ENCODE results near the gene FLT3LG. TPM values are rescaled to one million over a fixed set of nuclear protein-coding genes. Genes with fewer than 3 reads are reported as not detected.

The FLT3LG gene, protein sequence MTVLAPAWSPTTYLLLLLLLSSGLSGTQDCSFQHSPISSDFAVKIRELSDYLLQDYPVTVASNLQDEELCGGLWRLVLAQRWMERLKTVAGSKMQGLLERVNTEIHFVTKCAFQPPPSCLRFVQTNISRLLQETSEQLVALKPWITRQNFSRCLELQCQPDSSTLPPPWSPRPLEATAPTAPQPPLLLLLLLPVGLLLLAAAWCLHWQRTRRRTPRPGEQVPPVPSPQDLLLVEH
- total RNA-seq (2014; rRNA removed; shearing (Covaris generic)), result 3.3 and 6.1 TPM in 2 replicates

DNA sequence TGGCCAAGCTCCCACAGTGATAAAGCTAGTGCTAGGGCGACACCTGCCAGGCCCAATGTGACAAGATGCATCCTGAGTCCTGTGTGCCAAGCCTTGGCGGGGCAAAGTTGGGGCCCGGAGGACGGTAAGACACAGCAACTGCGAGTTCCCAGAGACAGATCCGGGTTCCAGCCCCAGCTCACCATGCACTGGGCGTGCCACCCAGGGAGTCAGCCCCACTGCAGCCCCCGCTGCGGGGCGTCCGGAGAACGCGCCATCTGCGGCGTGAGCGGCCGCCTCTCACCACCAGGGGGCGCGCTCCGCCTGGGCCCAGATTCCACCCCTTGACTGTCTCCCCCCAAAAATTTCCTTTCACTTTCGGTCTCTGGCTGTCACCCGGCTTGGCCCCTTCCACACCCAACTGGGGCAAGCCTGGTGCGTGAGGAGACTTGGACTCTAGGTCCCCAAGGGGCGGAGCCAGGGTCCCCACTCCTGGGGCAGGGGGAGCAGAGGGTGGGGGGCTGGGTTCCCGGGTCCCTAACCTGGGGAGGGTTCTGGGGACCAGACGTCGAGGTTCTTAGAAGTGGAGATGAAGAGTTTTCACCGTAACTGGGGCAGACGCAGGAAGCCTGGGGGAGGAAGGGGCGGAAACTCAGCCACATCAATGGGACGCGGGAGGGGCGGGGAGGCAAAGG, at the start of gene FLT3LG:
FLT3LG (plus strand) TSS at position 348 of the 674 bp plus-strand sequence. CDS start 425 bp downstream, outside the sequence.

DNA sequence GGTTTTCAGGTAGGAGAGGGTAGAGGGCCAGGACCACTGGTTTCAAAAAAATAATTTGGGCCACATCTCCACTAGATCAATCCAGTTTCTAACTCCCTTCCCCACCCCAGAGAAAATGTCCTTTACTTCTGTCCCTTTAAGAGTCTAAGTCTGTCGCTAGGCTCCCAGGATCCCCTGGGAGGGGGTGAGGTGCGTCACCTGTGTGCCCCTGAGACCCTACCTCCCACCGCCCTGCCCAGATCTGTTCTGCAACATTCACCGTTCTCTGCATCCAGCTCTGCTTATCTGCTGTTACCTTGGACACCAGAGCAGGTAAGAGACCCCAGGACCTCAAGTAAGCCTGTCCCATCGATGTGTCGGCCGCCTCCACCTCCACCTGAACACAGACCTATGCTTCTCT, 48.8 kb upstream of the FLT3LG start, which contains the start of gene GFY:
GFY (plus strand) TSS at position 211 of the 400 bp plus-strand sequence. CDS start 1,043 bp downstream, outside the sequence.

DNA sequence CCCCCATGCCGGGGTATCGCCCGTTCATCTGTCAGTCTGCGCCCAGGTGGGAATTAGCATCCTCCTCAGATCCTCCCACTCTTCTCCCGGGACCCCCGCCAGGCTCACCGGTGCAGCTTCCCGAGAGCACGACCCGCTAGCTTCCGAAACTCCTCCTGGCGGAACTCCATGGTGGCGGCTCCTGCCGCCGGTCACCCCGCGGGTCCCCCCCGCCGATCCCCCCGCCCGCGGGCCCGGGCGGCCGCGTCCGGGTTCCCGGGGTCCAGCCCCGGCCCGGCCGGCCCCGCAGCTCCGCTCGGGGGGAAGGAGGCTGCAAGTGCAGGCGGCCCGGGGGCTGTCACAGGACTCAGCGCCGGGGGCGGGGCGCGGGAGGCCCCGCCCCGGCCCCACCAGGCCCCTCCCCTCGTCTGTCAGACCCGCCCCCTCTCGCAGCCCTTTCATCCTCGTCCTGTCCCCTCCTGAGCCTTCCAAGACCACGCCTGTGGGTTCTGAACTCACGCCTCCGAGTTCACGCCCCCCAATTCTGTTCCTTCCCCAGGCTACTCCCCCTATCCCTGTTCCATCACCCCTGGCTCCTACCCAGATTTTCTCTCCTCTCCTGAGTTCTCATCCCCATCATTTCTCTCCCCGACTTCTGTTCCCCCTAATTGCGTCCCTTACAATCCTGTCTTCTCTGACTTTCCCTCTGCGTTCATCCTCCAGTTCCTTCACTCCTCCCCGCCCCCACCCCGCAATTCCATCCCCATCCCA, 32.6 kb upstream of the FLT3LG start, which contains the start of gene SLC17A7:
SLC17A7 (minus strand) TSS at position 318 of the 750 bp plus-strand sequence; CDS start at position 170, 148 bp downstream.

DNA sequence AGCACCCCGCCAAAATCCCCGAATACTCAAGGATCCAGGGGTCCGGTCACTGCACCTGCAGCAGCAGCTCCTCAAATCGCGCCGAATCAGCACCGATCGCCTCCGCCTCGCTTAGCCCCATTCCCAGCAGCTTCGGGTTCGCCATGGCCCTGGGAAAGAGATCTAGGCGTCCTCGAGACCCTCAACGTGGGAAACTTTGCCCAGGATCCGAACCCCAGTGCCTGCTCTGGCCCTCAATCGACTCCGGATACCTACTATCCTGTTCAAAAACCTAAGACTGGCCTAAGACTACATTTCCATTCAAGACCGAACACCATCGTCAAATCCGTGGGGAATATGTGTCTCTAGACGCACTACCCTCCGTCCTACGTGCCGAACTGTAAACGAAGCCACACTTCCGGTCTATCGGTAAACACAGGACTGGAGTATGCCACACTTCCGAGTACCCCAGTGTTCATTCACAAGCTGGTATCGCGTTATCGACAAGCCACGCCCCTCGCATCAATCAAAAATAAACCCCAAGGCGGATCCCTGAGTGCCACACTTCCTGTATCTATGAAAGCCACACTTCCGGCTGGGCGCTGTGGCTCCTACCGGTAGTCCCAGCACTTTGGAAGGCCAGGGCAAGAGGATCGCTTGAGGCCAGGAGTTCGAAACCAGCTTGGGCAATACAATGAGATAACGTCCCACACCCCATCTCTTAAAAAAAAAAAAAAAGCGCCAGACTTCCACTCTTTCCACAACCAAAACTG, 22.4 kb upstream of the FLT3LG start, which contains the start of gene PIH1D1:
PIH1D1 (minus strand) TSS at position 385 of the 752 bp plus-strand sequence; CDS start at position 145, 240 bp downstream.

DNA sequence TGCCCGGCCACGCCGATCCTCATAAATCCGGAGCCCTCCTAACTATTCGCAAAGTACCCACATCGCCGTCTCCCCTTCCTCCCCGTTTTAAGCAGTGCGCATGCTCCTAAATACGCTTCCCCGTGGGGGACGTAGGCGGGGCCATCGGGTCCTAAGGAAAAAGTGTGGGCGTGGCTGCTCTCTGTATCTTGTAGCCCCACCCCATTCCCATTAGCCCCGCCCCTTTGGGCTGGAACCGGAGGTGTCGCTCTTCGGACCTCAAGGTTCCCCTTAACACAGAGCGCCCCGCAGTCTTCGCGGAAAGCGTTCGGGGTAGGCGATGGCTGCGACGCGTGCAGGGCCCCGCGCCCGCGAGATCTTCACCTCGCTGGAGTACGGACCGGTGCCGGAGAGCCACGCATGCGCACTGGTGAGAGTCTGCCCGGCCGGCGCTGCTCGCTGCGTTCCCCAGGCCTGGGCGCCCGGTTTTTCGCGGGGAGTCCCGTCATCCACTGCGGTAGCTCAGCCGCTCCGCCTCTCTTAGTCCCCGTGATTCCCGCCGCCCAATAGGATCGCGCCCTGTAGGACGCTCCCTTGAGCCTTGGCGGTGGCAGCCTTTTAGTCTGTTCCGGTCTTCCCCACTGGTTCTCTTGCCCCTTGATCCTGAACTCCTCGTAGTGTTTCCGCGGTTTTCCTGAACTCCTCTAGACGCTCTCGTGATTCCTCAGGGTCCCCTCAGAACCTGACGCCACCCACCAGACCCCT, 20.8 kb upstream of the FLT3LG start, which contains the start of gene ALDH16A1:
ALDH16A1 (plus strand) TSS at position 213 of the 744 bp plus-strand sequence; CDS start at position 320, 107 bp downstream.

DNA sequence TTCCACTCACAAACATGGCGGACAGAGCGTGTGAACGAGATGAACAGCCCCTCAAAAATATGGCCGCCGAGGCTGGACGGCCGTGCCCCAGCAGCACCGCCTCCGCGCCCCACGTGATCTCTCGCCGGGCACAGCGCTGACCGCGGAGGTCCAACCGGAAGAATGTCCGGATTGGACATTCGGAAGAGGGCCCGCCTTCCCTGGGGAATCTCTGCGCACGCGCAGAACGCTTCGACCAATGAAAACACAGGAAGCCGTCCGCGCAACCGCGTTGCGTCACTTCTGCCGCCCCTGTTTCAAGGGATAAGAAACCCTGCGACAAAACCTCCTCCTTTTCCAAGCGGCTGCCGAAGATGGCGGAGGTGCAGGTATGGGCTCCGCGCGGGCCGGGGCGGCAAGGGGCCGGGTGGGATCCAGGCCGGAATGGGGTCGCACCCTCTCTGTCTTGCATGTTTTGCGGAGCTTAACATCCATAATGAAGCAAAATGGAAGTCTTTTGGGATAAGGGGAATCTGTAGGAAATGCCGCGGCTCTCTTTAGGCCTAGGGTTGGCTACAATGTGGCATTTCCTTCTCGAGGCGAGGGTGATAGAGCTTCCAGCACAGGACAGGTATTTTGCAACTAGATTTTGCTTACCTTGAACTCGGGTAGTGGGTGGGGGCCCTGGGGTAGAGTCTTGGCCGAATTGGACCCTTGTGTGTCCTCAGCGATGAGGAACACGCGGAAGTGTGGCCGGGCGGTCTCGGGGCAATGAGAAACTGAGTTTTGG, 13.4 kb downstream of the FLT3LG start, which contains the start of gene RPL13A:
RPL13A (plus strand) TSS at position 332 of the 769 bp plus-strand sequence; CDS start at position 354, 22 bp downstream.

Small RNAs within 50 kb of the gene (small RNA-seq; reads per million reads assigned to genes)
- gene COX6CP7 (not detected), gene MIR150 (not detected), gene SNORD32A (not detected), gene SNORD33 (not detected), gene SNORD34 (not detected), gene SNORD35A (not detected), gene SNORD35B (not detected)

Other genes with a start within 250 kb of the FLT3LG start
- gene SLC6A16, start 149.0 kb upstream of the FLT3LG start, total RNA-seq (2014; rRNA removed; shearing (Covaris generic)), result 0.11 TPM in 1 of 2 replicates, not detected in the other
- gene CD37, start 138.8 kb upstream of the FLT3LG start, total RNA-seq (2014; rRNA removed; shearing (Covaris generic)), result not detected in 2 replicates
- gene TEAD2, start 111.8 kb upstream of the FLT3LG start, total RNA-seq (2014; rRNA removed; shearing (Covaris generic)), result 14.5 and 14.9 TPM in 2 replicates
- 0.30 and 0.48 TPM in 2 replicates for gene DKKL1, start 110.3 kb upstream of the FLT3LG start, total RNA-seq (2014; rRNA removed; shearing (Covaris generic))
- 0.79 and 1.0 TPM in 2 replicates for gene KASH5, start 86.0 kb upstream of the FLT3LG start, total RNA-seq (2014; rRNA removed; shearing (Covaris generic))
- not detected in 2 replicates for gene PTH2, start 50.8 kb upstream of the FLT3LG start, total RNA-seq (2014; rRNA removed; shearing (Covaris generic))
- gene GFY, start 48.8 kb upstream of the FLT3LG start, total RNA-seq (2014; rRNA removed; shearing (Covaris generic)), result not detected in 2 replicates
- 0.11 TPM in 1 of 2 replicates, not detected in the other for gene SLC17A7, start 32.7 kb upstream of the FLT3LG start, total RNA-seq (2014; rRNA removed; shearing (Covaris generic))
- gene PIH1D1, start 22.4 kb upstream of the FLT3LG start, total RNA-seq (2014; rRNA removed; shearing (Covaris generic)), result 266 and 279 TPM in 2 replicates
- 87.2 and 102 TPM in 2 replicates for gene ALDH16A1, start 21.0 kb upstream of the FLT3LG start, total RNA-seq (2014; rRNA removed; shearing (Covaris generic))
- 5,213 and 5,831 TPM in 2 replicates for gene RPL13A, start 13.4 kb downstream of the FLT3LG start, total RNA-seq (2014; rRNA removed; shearing (Covaris generic))
- 4,349 and 4,396 TPM in 2 replicates for gene RPS11, start 22.2 kb downstream of the FLT3LG start, total RNA-seq (2014; rRNA removed; shearing (Covaris generic))
- gene FCGRT, start 38.4 kb downstream of the FLT3LG start, total RNA-seq (2014; rRNA removed; shearing (Covaris generic)), result 0.05 TPM in 1 of 2 replicates, not detected in the other
- 12.7 and 14.9 TPM in 2 replicates for gene RCN3, start 53.8 kb downstream of the FLT3LG start, total RNA-seq (2014; rRNA removed; shearing (Covaris generic))
- 123 and 143 TPM in 2 replicates for gene NOSIP, start 106.3 kb downstream of the FLT3LG start, total RNA-seq (2014; rRNA removed; shearing (Covaris generic))
- gene PRRG2, start 107.1 kb downstream of the FLT3LG start, total RNA-seq (2014; rRNA removed; shearing (Covaris generic)), result 0.74 and 2.8 TPM in 2 replicates
- 7.6 and 10.9 TPM in 2 replicates for gene PRR12, start 117.0 kb downstream of the FLT3LG start, total RNA-seq (2014; rRNA removed; shearing (Covaris generic))
- 21.2 and 28.6 TPM in 2 replicates for gene RRAS, start 165.9 kb downstream of the FLT3LG start, total RNA-seq (2014; rRNA removed; shearing (Covaris generic))
- 26.2 and 30.6 TPM in 2 replicates for gene SCAF1, start 168.0 kb downstream of the FLT3LG start, total RNA-seq (2014; rRNA removed; shearing (Covaris generic))
- 125 and 130 TPM in 2 replicates for gene IRF3, start 191.6 kb downstream of the FLT3LG start, total RNA-seq (2014; rRNA removed; shearing (Covaris generic))
- 19.4 and 31.5 TPM in 2 replicates for gene BCL2L12, start 191.7 kb downstream of the FLT3LG start, total RNA-seq (2014; rRNA removed; shearing (Covaris generic))
- 414 and 437 TPM in 2 replicates for gene PRMT1, start 203.1 kb downstream of the FLT3LG start, total RNA-seq (2014; rRNA removed; shearing (Covaris generic))
- 10.4 and 11.6 TPM in 2 replicates for gene ADM5, start 215.4 kb downstream of the FLT3LG start, total RNA-seq (2014; rRNA removed; shearing (Covaris generic))
- 3.8 and 9.1 TPM in 2 replicates for gene CPT1C, start 216.9 kb downstream of the FLT3LG start, total RNA-seq (2014; rRNA removed; shearing (Covaris generic))